H1 (cell line): ENCODE data around the gene SERGEF. TPM values are rescaled to one million over a fixed set of nuclear protein-coding genes. Genes with fewer than 3 reads are reported as not detected.

Source experiments
- CREB1 ChIP-seq: IDR thresholded peaks from 2 replicates; pipeline ENCODE4 v1.6.1; 2012; ENCODE audit warnings: inconsistent platforms
- HDAC6 ChIP-seq: IDR thresholded peaks from one replicate; pipeline ENCODE4 v1.7.1; 2012; ENCODE audit warnings: low read depth, mild to moderate bottlenecking, inconsistent platforms, low read length, moderate library complexity
- JUND ChIP-seq: IDR thresholded peaks from 2 replicates; pipeline ENCODE4 v1.6.1; 2011; ENCODE audit warnings: mild to moderate bottlenecking, improper control_type of control experiment, low read length
- NANOG ChIP-seq: IDR thresholded peaks from 2 replicates; pipeline ENCODE4 v1.6.1; 2011; ENCODE audit warnings: low read length, low read depth, mild to moderate bottlenecking, inconsistent platforms; ENCODE audit not compliant: insufficient read depth, poor library complexity, severe bottlenecking
- polyA plus RNA-seq, 7 experiments: library from polyadenylated mRNA; depleted of rRNA in 3 of 7; stranded (reverse) in 5 of 7; unstranded in 2 of 7; fragments of >200 nt in 5 of 7; fragments of 200-250 nt in 2 of 7; gene quantifications; 1 replicate in 5 of 7; 2 replicates in 1 of 7; 4 replicates in 1 of 7; pipeline versions ENCODE4 v1.2.1 to v1.2.3, GENCODE V29; 2011 to 2013; ENCODE audit warnings: missing spikeins in 2 of 7, mixed read lengths in 2 of 7
- total RNA-seq: library from RNA; stranded (reverse); fragmentation: NEBNext Ultra II Directional; extraction: Animal tissue kit (Norgen Biotek cat#: 25700); gene quantifications from 2 replicates; pipeline ENCODE4 v1.2.1, GENCODE V29; 2021

The SERGEF gene
- total and polyA plus RNA-seq, 2 of the 8 experiments (the other 6 are each of a cell fraction or from before 2014, with no cell fraction given): 16.6 to 28.8 TPM

DNA sequence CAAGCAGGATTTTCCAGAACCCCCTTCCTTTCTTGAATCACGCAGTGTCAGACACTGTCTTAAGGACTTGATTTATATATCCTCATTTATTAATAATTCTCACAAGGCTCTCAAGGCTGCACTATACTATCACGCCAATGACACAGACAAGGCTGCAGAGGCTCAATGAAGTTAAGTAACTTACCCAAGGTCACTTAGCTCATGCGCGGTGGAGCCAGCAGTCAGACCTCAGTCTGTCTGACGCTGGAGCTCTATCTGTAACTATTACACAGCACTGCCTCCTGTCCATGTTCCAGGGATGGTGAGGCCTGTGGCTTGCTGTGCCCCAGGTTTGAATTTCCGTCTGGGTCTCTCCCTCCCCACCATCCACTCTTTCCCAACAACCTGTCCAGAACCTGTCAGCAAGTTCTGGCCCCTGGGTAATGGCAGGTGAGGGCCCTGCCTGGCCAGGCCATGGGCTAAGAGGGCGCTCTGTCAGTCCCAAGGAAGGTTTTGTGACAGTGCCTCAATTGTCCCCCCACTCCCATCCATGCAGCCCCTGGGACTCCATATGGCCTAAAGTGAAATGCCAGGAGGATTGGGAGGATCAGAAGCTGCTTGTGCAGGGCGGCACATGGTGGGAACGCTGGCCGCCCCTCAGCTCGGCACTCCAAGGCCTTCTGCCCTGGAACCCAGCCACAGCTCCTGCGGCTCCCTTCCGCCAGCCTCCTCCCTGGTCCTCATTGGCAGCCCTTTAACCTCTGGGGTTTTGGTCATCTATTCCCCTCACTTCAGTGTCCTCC is 269.6 kb downstream of the SERGEF start (continued):
- TF ChIP-seq HDAC6: no peak
- TF ChIP-seq NANOG: no peak
- no peak for TF ChIP-seq JUND
- TF ChIP-seq CREB1: no peak
